NT2/D1 (cell line): ENCODE measurements around the gene ITPK1.

ENCODE experiments used
- SUZ12 ChIP-seq: IDR thresholded peaks from 2 replicates; pipeline ENCODE4 v1.6.1; 2011; ENCODE audit not compliant: insufficient read length, insufficient read depth; ENCODE audit errors: extremely low read depth
- YY1 ChIP-seq: IDR thresholded peaks from 2 replicates; pipeline ENCODE4 v1.6.1; 2011; ENCODE audit not compliant: insufficient read length, insufficient read depth
- ZNF274 ChIP-seq: IDR thresholded peaks from 2 replicates; pipeline ENCODE4 v1.6.1; 2011; ENCODE audit warnings: mild to moderate bottlenecking, low read depth, low read length

DNA sequence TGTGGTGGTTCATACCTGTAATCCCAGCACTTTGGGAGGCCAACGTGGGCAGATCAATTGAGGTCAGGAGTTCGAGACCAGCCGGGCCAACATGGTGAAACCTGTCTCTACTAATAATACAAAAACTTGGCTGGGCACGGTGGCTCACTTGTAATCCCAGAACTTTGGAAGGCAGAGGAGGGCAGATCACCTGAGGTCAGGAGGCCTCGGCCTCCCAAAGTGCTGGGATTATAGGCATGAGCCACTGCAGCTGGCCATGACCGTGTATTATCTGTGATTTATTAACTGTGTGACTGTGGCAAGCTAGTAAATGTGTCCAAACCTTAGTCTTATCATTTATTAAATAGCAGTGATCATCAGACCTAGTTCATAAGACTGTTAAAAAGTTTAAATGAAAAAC is 7.1 kb upstream of the ITPK1 start:
- TF ChIP-seq YY1 (no peak), ZNF274 (no peak), SUZ12 (no peak)
